Measurements from ENCODE around the gene C20orf202. TPM values are rescaled to one million over a fixed set of nuclear protein-coding genes. Genes with fewer than 3 reads are reported as not detected.

Gene C20orf202
- total and polyA plus RNA-seq, 9 of the 15 experiments (the other 6 are each of a cell fraction or from before 2014, with no cell fraction given) = 0.03 to 0.24 (median 0.15) TPM; not detected in 4

- peaks cover 3 to 5% of the 10 kb centered on the region in 2 experiments; a peak in 3 of 5 replicates for H3K4me1 ChIP-seq (replicated peaks in 1 of 2; ENCODE audit: control insufficient read depth in 2 of 2, insufficient read depth in 2 of 2, low read length in 2 of 2)
- H3K27ac ChIP-seq (ENCODE audit: extremely low read depth, low read depth, low read length) = no peak overlapping the region
- H3K9ac ChIP-seq (ENCODE audit: insufficient read depth in 1 of 2, low read depth in 2 of 2, low read length in 2 of 2) = no peak overlapping the region
- peaks cover 69% of the 10 kb centered on the region; the same call in 2 of the 3 replicates for H3K36me3 ChIP-seq (ENCODE audit: control insufficient read depth, insufficient read depth, low read length)
- no peaks in the 10 kb centered on the region for H3K9me1 ChIP-seq (ENCODE audit: control insufficient read depth, insufficient read depth, low read length)
- ChIA-PET POLR2A (interaction anchor here (0.9 kb wide), 1 partner anchor 52 kb away, joined by 3 read pairs; no protein-coding TSS in a partner anchor), CTCF (ENCODE audit: low intra/inter-chr PET ratio) (no interaction called here)
- no TSS peak for BruUV-seq (replicated peaks)
- intact Hi-C loops (cut with micrococcal nuclease) = no loop called here
- H3K4me2 ChIP-seq (ENCODE audit: insufficient read depth, low read length) = no peak overlapping the region
- no peak for ATAC-seq
- no peak overlapping the region for H2AFZ ChIP-seq (ENCODE audit: low read depth, low read length)
- no peak for TF ChIP-seq BDP1 (IDR thresholded peaks at IDR 0.05; ENCODE audit: insufficient read depth, insufficient read length)
- no peak for TF ChIP-seq ZNF764 (CRISPR knock-in tag; IDR thresholded peaks at IDR 0.05; ENCODE audit: low read depth)
- TF ChIP-seq SMARCE1 (IDR thresholded peaks at IDR 0.05) = no peak
- TF ChIP-seq CBX5 (IDR thresholded peaks at IDR 0.05; ENCODE audit: borderline replicate concordance, low read depth) = no peak
- TF ChIP-seq HMG20B (CRISPR knock-in tag; IDR thresholded peaks at IDR 0.05) = no peak
- no peak for TF ChIP-seq ELK3 (CRISPR knock-in tag; IDR thresholded peaks at IDR 0.05)
- no peak for TF ChIP-seq ZNF232 (CRISPR knock-in tag; IDR thresholded peaks at IDR 0.05)
- no peak for TF ChIP-seq MEF2A (IDR thresholded peaks at IDR 0.05; ENCODE audit: control insufficient read depth, low read depth, low read length)
- no peak for TF ChIP-seq ZNF24 (IDR thresholded peaks at IDR 0.05)
- TF ChIP-seq HOXB6 (CRISPR knock-in tag; IDR thresholded peaks at IDR 0.05; ENCODE audit: borderline replicate concordance) = no peak
- TF ChIP-seq KLF10 (CRISPR knock-in tag; IDR thresholded peaks at IDR 0.05) = no peak
- no peak for TF ChIP-seq NCOR1 (IDR thresholded peaks at IDR 0.05)
- TF ChIP-seq YBX1 (IDR thresholded peaks at IDR 0.05) = no peak
- no peak for TF ChIP-seq COPS2 (conservative IDR thresholded peaks at IDR 0.05)
- no peak for TF ChIP-seq MLX (CRISPR knock-in tag; conservative IDR thresholded peaks at IDR 0.05)
- TF ChIP-seq SMARCA4 (IDR thresholded peaks at IDR 0.05) = no peak
- TF ChIP-seq ZZZ3 (IDR thresholded peaks at IDR 0.05) = no peak
- no peak for TF ChIP-seq NFYB (IDR thresholded peaks at IDR 0.05; ENCODE audit: extremely low read depth, insufficient read length)
- TF ChIP-seq CCNT2 (IDR thresholded peaks at IDR 0.05; ENCODE audit: borderline replicate concordance, extremely low read depth, insufficient read length, low read depth, low read length) = no peak
- TF ChIP-seq XRCC3 (IDR thresholded peaks at IDR 0.05) = no peak
- DNase-seq (ENCODE audit: extremely low read depth in 1 of 4, low spot score in 3 of 4) = no peak
- H3K9me3 ChIP-seq (replicated peaks; ENCODE audit: control insufficient read depth, insufficient read depth, low read depth, low read length) = no peaks in the 10 kb centered on the region
- no peak overlapping the region for H3K4me3 ChIP-seq
- H3K27me3 ChIP-seq (ENCODE audit: control insufficient read depth in 2 of 2, insufficient read depth in 2 of 2, low read length in 2 of 2) = no peaks in the 10 kb centered on the region
- no peaks in the 10 kb centered on the region for H3K79me2 ChIP-seq (ENCODE audit: control insufficient read depth, insufficient read depth, low read length)
- WGBS (ENCODE audit: insufficient coverage, low coverage, missing lambda C conversion rate) = 94% methylated on average over 1 of the region's 1 CpG
- in situ Hi-C loops (cut with MboI) = no loop called here
- no peak for FAIRE-seq
- peaks cover 6% of the 10 kb centered on the region; the same call in 1 of the 2 replicates for H4K20me1 ChIP-seq (replicated peaks; ENCODE audit: control insufficient read depth, insufficient read depth, low read length)
These were observed 36.1 kb upstream of the C20orf202 start for GRCh38 chr20:1166948-1167720.
